Measurements from ENCODE around the gene MYO5B. TPM values are rescaled to one million over a fixed set of nuclear protein-coding genes. Genes with fewer than 3 reads are reported as not detected.

MYO5B gene
- total and polyA plus RNA-seq, 10 of the 15 experiments (the other 5 are each of a cell fraction or from before 2014, with no cell fraction given) = 2.5 to 4.5 (median 3.3) TPM

DNA sequence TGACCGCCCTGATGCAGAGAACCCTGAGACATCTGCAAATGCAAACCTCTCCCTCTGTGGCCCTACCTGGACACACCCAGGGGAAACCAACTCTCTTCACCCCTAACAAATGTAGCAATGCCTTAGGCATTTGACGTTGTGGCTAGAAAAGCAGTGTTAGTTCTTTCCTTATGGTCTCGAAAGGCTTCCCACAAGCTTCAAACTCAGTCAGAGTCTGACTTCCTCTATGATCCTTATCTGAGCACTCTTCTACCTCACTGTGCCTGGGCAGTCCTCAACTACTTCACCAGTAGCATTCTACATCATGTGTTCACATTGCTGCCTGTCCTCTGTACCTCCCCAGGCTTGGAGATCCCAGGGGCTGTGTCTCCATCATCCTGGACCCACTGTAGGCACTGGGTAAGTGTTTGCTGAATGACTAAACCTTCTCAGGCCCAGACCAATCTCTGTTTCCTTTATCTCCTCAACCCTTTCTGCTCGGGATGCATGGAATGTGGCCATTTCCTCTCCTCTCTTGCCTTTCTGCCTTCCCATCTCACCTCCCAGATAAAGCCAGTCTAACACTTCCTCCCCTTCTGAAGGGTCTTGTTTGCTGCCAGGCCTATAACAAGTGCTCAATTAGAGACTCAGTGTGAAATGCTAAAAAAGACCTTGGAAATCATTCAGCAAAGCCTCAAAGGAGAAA lies 289.9 kb downstream of the MYO5B start:
- FAIRE-seq = no peak
- TF ChIP-seq, protein P1, sequence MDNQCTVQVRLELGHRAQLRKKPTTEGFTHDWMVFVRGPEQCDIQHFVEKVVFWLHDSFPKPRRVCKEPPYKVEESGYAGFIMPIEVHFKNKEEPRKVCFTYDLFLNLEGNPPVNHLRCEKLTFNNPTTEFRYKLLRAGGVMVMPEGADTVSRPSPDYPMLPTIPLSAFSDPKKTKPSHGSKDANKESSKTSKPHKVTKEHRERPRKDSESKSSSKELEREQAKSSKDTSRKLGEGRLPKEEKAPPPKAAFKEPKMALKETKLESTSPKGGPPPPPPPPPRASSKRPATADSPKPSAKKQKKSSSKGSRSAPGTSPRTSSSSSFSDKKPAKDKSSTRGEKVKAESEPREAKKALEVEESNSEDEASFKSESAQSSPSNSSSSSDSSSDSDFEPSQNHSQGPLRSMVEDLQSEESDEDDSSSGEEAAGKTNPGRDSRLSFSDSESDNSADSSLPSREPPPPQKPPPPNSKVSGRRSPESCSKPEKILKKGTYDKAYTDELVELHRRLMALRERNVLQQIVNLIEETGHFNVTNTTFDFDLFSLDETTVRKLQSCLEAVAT (IDR thresholded peaks at IDR 0.05) = no peak
- no peak for TF ChIP-seq TARDBP (IDR thresholded peaks at IDR 0.05; ENCODE audit: borderline replicate concordance)
- TF ChIP-seq, protein P2, sequence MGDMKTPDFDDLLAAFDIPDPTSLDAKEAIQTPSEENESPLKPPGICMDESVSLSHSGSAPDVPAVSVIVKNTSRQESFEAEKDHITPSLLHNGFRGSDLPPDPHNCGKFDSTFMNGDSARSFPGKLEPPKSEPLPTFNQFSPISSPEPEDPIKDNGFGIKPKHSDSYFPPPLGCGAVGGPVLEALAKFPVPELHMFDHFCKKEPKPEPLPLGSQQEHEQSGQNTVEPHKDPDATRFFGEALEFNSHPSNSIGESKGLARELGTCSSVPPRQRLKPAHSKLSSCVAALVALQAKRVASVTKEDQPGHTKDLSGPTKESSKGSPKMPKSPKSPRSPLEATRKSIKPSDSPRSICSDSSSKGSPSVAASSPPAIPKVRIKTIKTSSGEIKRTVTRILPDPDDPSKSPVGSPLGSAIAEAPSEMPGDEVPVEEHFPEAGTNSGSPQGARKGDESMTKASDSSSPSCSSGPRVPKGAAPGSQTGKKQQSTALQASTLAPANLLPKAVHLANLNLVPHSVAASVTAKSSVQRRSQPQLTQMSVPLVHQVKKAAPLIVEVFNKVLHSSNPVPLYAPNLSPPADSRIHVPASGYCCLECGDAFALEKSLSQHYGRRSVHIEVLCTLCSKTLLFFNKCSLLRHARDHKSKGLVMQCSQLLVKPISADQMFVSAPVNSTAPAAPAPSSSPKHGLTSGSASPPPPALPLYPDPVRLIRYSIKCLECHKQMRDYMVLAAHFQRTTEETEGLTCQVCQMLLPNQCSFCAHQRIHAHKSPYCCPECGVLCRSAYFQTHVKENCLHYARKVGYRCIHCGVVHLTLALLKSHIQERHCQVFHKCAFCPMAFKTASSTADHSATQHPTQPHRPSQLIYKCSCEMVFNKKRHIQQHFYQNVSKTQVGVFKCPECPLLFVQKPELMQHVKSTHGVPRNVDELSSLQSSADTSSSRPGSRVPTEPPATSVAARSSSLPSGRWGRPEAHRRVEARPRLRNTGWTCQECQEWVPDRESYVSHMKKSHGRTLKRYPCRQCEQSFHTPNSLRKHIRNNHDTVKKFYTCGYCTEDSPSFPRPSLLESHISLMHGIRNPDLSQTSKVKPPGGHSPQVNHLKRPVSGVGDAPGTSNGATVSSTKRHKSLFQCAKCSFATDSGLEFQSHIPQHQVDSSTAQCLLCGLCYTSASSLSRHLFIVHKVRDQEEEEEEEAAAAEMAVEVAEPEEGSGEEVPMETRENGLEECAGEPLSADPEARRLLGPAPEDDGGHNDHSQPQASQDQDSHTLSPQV (IDR thresholded peaks at IDR 0.05) = no peak
- no peak for TF ChIP-seq ZSCAN29 (IDR thresholded peaks at IDR 0.05)
- TF ChIP-seq PAX5 (IDR thresholded peaks at IDR 0.05; ENCODE audit: borderline replicate concordance, low read depth, low read length) = no peak
- TF ChIP-seq, protein P3, sequence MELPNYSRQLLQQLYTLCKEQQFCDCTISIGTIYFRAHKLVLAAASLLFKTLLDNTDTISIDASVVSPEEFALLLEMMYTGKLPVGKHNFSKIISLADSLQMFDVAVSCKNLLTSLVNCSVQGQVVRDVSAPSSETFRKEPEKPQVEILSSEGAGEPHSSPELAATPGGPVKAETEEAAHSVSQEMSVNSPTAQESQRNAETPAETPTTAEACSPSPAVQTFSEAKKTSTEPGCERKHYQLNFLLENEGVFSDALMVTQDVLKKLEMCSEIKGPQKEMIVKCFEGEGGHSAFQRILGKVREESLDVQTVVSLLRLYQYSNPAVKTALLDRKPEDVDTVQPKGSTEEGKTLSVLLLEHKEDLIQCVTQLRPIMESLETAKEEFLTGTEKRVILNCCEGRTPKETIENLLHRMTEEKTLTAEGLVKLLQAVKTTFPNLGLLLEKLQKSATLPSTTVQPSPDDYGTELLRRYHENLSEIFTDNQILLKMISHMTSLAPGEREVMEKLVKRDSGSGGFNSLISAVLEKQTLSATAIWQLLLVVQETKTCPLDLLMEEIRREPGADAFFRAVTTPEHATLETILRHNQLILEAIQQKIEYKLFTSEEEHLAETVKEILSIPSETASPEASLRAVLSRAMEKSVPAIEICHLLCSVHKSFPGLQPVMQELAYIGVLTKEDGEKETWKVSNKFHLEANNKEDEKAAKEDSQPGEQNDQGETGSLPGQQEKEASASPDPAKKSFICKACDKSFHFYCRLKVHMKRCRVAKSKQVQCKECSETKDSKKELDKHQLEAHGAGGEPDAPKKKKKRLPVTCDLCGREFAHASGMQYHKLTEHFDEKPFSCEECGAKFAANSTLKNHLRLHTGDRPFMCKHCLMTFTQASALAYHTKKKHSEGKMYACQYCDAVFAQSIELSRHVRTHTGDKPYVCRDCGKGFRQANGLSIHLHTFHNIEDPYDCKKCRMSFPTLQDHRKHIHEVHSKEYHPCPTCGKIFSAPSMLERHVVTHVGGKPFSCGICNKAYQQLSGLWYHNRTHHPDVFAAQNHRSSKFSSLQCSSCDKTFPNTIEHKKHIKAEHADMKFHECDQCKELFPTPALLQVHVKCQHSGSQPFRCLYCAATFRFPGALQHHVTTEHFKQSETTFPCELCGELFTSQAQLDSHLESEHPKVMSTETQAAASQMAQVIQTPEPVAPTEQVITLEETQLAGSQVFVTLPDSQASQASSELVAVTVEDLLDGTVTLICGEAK (IDR thresholded peaks at IDR 0.05; ENCODE audit: borderline replicate concordance) = no peak
- TF ChIP-seq, protein P4, sequence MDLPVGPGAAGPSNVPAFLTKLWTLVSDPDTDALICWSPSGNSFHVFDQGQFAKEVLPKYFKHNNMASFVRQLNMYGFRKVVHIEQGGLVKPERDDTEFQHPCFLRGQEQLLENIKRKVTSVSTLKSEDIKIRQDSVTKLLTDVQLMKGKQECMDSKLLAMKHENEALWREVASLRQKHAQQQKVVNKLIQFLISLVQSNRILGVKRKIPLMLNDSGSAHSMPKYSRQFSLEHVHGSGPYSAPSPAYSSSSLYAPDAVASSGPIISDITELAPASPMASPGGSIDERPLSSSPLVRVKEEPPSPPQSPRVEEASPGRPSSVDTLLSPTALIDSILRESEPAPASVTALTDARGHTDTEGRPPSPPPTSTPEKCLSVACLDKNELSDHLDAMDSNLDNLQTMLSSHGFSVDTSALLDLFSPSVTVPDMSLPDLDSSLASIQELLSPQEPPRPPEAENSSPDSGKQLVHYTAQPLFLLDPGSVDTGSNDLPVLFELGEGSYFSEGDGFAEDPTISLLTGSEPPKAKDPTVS (IDR thresholded peaks at IDR 0.05; ENCODE audit: low read depth, low read length) = no peak
- TF ChIP-seq FOXM1 (IDR thresholded peaks at IDR 0.05; ENCODE audit: low read depth, low read length) = no peak
- no peak for TF ChIP-seq TCF12 (IDR thresholded peaks at IDR 0.05; ENCODE audit: low read depth, low read length)

More for the DNA sequence above, 289.9 kb downstream of the MYO5B start:
- Histone ChIP-seq H3K9ac (ENCODE audit: control insufficient read depth, insufficient read depth, low read length) (no peak overlapping the region), H3K27ac (ENCODE audit: control insufficient read depth, insufficient read depth) (no peak overlapping the region), H2AFZ (ENCODE audit: control insufficient read depth, low read depth, low read length) (no peak overlapping the region), H3K79me2 (ENCODE audit: control insufficient read depth, insufficient read depth, low read length) (no peaks in the 10 kb centered on the region), H3K4me1 (ENCODE audit: control insufficient read depth, insufficient read depth, low read length) (no peaks in the 10 kb centered on the region), H3K36me3 (ENCODE audit: control insufficient read depth in 2 of 2, insufficient read depth in 2 of 2, low read length in 1 of 2) (no peaks in the 10 kb centered on the region), H4K20me1 (ENCODE audit: control insufficient read depth, insufficient read depth) (no peaks in the 10 kb centered on the region), H3K9me3 (replicated peaks; ENCODE audit: control insufficient read depth, insufficient read depth, low read length) (no peaks in the 10 kb centered on the region), H3K4me3 (no peak overlapping the region), H3K4me2 (ENCODE audit: control insufficient read depth, insufficient read depth) (no peak overlapping the region), H3K27me3 (replicated peaks in 1 of 2; ENCODE audit: control insufficient read depth in 2 of 2, insufficient read depth in 2 of 2, low read length in 1 of 2) (peaks cover 0 to 2% of the 10 kb centered on the region in 2 experiments; a peak in 2 of 4 replicates)
- no peak for DNase-seq (ENCODE audit: low read depth, low spot score)
- intact Hi-C loops (cut with micrococcal nuclease; ENCODE audit: unreplicated experiment) (no loop called here), in situ Hi-C loops (cut with MboI) (no loop called here)
- SMC1A ChIA-PET (ENCODE audit: uncharacterized antibody, unreplicated experiment) = no interaction called here
- 26% methylated on average over 4 of the region's 4 CpGs for WGBS (ENCODE audit: insufficient coverage, insufficient replicate concordance, low lambda C conversion rate, missing lambda C conversion rate)
- no TSS peak for BruUV-seq (replicated peaks)
- RAD21 ChIA-PET (ENCODE audit: unreplicated experiment) = no interaction called here
- POLR2A ChIA-PET = no interaction called here
- ATAC-seq = no peak
- CTCF ChIA-PET = no interaction called here
